GM12878 (cell line): Measurements from ENCODE around the gene NAPEPLD. TPM values are rescaled to one million over a fixed set of nuclear protein-coding genes. Genes with fewer than 3 reads are reported as not detected.

ENCODE experiments used
- BCL11A ChIP-seq: IDR thresholded peaks from 2 replicates; pipeline ENCODE4 v1.6.1; 2011; ENCODE audit warnings: low read depth, low read length
- BCL3 ChIP-seq: IDR thresholded peaks from 2 replicates; pipeline ENCODE4 v1.6.1; 2011; ENCODE audit warnings: borderline replicate concordance, low read depth, mild to moderate bottlenecking, moderate library complexity, low read length; ENCODE audit not compliant: insufficient read depth, poor library complexity, severe bottlenecking
- BCLAF1 ChIP-seq: fragments of 450-650 bp; IDR thresholded peaks from 2 replicates; pipeline ENCODE4 v1.6.1; 2017; ENCODE audit warnings: antibody characterized with exemption, mild to moderate bottlenecking, moderate library complexity
- CHD4 ChIP-seq: fragments of 200-600 bp; sonication (generic); IDR thresholded peaks from 2 replicates; pipeline ENCODE4 v1.6.1; 2016; ENCODE audit warnings: mild to moderate bottlenecking
- CREM ChIP-seq: IDR thresholded peaks from 2 replicates; pipeline ENCODE4 v1.6.1; 2014; ENCODE audit warnings: antibody characterized with exemption, low read depth
- GATAD2B ChIP-seq: fragments of 450-650 bp; conservative IDR thresholded peaks from 2 replicates; pipeline ENCODE4 v1.6.1; 2017; ENCODE audit warnings: low read depth, mild to moderate bottlenecking, moderate library complexity
- HDGF ChIP-seq: fragments of 450-650 bp; IDR thresholded peaks from 2 replicates; pipeline ENCODE4 v1.6.1; 2016; ENCODE audit warnings: antibody characterized with exemption
- MLLT1 ChIP-seq: fragments of 450-650 bp; IDR thresholded peaks from 2 replicates; pipeline ENCODE4 v1.6.1; 2016; ENCODE audit warnings: mild to moderate bottlenecking
- MTA3 ChIP-seq: IDR thresholded peaks from 2 replicates; pipeline ENCODE4 v1.6.1; 2012; ENCODE audit warnings: low read length, inconsistent platforms, borderline replicate concordance
- NFXL1 ChIP-seq: fragments of 450-650 bp; IDR thresholded peaks from 2 replicates; pipeline ENCODE4 v1.6.1; 2017; ENCODE audit warnings: antibody characterized with exemption, mild to moderate bottlenecking, borderline replicate concordance
- PBX3 ChIP-seq: IDR thresholded peaks from 2 replicates; pipeline ENCODE4 v1.6.1; 2011; ENCODE audit warnings: mild to moderate bottlenecking, low read depth, low read length, moderate library complexity; ENCODE audit not compliant: insufficient replicate concordance
- RBBP5 ChIP-seq: fragments of 200-600 bp; sonication (generic); conservative IDR thresholded peaks from 2 replicates; pipeline ENCODE4 v1.6.1; 2016
- SIN3A ChIP-seq: IDR thresholded peaks from 2 replicates; pipeline ENCODE4 v1.6.1; 2012; ENCODE audit warnings: low read depth, low read length, improper control_type of control experiment
- SP1 ChIP-seq: IDR thresholded peaks from one replicate; pipeline ENCODE4 v1.6.1; 2011; ENCODE audit warnings: low read depth, low read length
- STAT1 ChIP-seq: fragments of 450-650 bp; conservative IDR thresholded peaks from 2 replicates; pipeline ENCODE4 v1.6.1; 2014; ENCODE audit warnings: antibody characterized with exemption, mild to moderate bottlenecking
- TCF7 ChIP-seq: IDR thresholded peaks from 2 replicates; pipeline ENCODE4 v1.6.1; 2014; ENCODE audit warnings: antibody characterized with exemption, borderline replicate concordance
- YY1 ChIP-seq: IDR thresholded peaks from 2 replicates; pipeline ENCODE4 v1.6.1; 2011; ENCODE audit warnings: low read depth, mild to moderate bottlenecking, low read length
- ZBTB40 ChIP-seq: fragments of 450-650 bp; IDR thresholded peaks from 2 replicates; pipeline ENCODE4 v1.6.1; 2016; ENCODE audit warnings: mild to moderate bottlenecking, moderate library complexity, borderline replicate concordance
- polyA plus RNA-seq, 11 experiments: library from polyadenylated mRNA; depleted of rRNA in 4 of 11; unstranded in 6 of 11; stranded (reverse) in 5 of 11; fragments of >200 nt; fragmentation: Nextera tagmentation in 4 of 11; fragmentation: Illumina TruSeq in 1 of 11; extraction: Ambion mirVana in 4 of 11; extraction: Trizol in 1 of 11; gene quantifications; 1 replicate in 1 of 11; 2 replicates in 10 of 11; pipeline versions ENCODE4 v1.2.1 to v1.2.3, GENCODE V29; 2011 to 2016; ENCODE audit warnings: inconsistent platforms in 2 of 11, missing spikeins in 2 of 11, low read depth in 1 of 11
- total RNA-seq, 4 experiments: library from RNA; depleted of rRNA in 3 of 4; stranded (reverse); fragments of >200 nt in 3 of 4; fragmentation: Illumina TruSeq in 1 of 4; extraction: Trizol in 1 of 4; gene quantifications; 2 replicates each; pipeline versions ENCODE4 v1.2.1 to v1.2.3, GENCODE V29; 2013 to 2021

The NAPEPLD gene
- total and polyA plus RNA-seq, 10 of the 15 experiments (the other 5 are each of a cell fraction or from before 2014, with no cell fraction given), result 6.0 to 16.2 (median 8.6) TPM

GRCh38 chr7:103148994-103149807 is at the start of gene NAPEPLD (continued):
- TF ChIP-seq BCL3 (no peak), PBX3 (peak; percentile 70), CREM (peak; percentile 60), RBBP5 (0 out of 2 replicates have a peak, but pooled peaks have one; percentile 65), SP1 (no peak), TCF7 (no peak), GATAD2B (peak; percentile 93), HDGF (no peak; the same call in 1 of the 2 replicates), MTA3 (peak; percentile 32; the same call in 1 of the 2 replicates), ZBTB40 (0 out of 2 replicates have a peak, but pooled peaks have one; percentile 42), NFXL1 (no peak; the same call in 1 of the 2 replicates), YY1 (peak; percentile 100), CHD4 (no peak), MLLT1 (peak; percentile 49; the same call in 1 of the 2 replicates), SIN3A (no peak), BCL11A (no peak), STAT1 (peak; percentile 67; the same call in 1 of the 2 replicates), BCLAF1 (no peak; the same call in 1 of the 2 replicates)
